Lower leg skin (tissue), 3 donors: Measurements from ENCODE around the gene SDK2.

Experiments
- POLR2A ChIP-seq, 2 donors: fragments of 450-650 bp; IDR thresholded peaks; one replicate each; pipeline ENCODE4 v1.6.1; 2016 to 2017; ENCODE audit warnings: antibody characterized with exemption in 2 of 2, mild to moderate bottlenecking in 1 of 2, moderate library complexity in 1 of 2
- TF ChIP-seq, protein P1 (sequence below), 3 donors: fragments of 450-650 bp; IDR thresholded peaks; one replicate each; pipeline ENCODE4 v1.5.1; 2016; ENCODE audit warnings: antibody characterized with exemption in 3 of 3, mild to moderate bottlenecking in 3 of 3, moderate library complexity in 2 of 3

DNA sequence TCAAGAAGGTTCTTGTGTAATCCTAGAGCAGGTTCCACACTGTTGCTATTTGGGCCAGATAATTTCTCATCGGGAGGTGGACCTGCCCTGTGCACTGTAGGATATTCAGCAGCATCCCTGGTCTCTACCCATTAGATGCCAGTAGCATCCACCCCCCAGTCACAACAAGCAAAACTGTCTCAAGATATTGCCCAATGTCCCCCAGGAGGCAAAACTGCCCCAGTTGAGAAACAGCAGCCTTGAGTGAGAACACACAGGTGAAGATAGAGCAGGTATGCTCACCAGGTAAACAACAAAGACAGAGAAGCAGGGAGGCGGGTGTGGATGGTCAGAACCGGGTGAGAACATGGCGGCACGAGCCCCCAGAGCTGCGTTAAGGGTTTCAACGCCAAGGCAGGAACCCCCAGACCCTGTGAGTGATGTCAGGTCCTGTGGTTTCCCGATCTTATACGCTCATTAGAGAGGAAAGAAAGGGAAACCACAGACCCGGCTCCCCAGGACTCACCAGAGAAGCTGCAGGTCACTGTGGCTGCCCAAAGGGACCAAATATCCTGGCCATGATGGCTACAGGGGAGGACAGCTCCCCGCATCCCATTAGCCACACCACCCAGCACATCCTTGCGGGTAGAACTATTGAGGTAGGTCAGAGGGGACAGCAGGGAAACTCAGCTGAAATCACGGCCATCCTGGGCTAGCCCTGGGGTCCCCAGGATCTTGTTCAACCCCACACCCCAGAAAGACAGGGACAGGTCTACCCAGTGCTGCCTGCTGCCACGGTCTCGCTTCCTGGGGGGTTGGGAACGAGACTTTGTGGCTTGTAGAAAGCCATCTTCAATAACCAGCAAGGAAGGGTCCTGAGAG is 353.6 kb downstream of the SDK2 start:
- no peak for TF ChIP-seq POLR2A (IDR thresholded peaks at IDR 0.05)
- TF ChIP-seq, protein P1, sequence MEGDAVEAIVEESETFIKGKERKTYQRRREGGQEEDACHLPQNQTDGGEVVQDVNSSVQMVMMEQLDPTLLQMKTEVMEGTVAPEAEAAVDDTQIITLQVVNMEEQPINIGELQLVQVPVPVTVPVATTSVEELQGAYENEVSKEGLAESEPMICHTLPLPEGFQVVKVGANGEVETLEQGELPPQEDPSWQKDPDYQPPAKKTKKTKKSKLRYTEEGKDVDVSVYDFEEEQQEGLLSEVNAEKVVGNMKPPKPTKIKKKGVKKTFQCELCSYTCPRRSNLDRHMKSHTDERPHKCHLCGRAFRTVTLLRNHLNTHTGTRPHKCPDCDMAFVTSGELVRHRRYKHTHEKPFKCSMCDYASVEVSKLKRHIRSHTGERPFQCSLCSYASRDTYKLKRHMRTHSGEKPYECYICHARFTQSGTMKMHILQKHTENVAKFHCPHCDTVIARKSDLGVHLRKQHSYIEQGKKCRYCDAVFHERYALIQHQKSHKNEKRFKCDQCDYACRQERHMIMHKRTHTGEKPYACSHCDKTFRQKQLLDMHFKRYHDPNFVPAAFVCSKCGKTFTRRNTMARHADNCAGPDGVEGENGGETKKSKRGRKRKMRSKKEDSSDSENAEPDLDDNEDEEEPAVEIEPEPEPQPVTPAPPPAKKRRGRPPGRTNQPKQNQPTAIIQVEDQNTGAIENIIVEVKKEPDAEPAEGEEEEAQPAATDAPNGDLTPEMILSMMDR (IDR thresholded peaks at IDR 0.05) = no peak
